Keratinocyte (primary cell): ENCODE results near the gene RIC8A.

Source experiments
- CTCF ChIP-seq, 3 experiments: IDR thresholded peaks in 1 of 3; conservative IDR thresholded peaks in 1 of 3; optimal IDR thresholded peaks in 1 of 3; 2 replicates in 2 of 3; 3 replicates in 1 of 3; pipeline versions ENCODE3 to v1.5.1; 2011; ENCODE audit warnings: low read length in 3 of 3, mild to moderate bottlenecking in 3 of 3, moderate library complexity in 2 of 3, control low read depth in 1 of 3, inconsistent platforms in 1 of 3; ENCODE audit not compliant: insufficient read depth in 2 of 3; ENCODE audit errors: extremely low read depth in 1 of 3
- EZH2 ChIP-seq: IDR thresholded peaks from one replicate; pipeline ENCODE4 v1.6.1; 2012; ENCODE audit warnings: inconsistent platforms, mild to moderate bottlenecking, low read length, moderate library complexity

- TF ChIP-seq CTCF (optimal IDR thresholded peaks at IDR 0.05 in 1 of 3, IDR thresholded peaks at IDR 0.05 in 1 of 3, conservative IDR thresholded peaks at IDR 0.05 in 1 of 3; ENCODE audit: extremely low read depth in 1 of 3, insufficient read depth in 2 of 3, low read length in 3 of 3) (no peak), EZH2 (no peak)
Observed at GRCh38 chr11:253886-254270, 46.4 kb downstream of the RIC8A start.
